ENCODE measurements around the gene APBB1IP.
"Not testable (repeated sequence)": the region's sequence is repeated elsewhere in the genome, so short reads cannot be mapped to it uniquely, and the experiment has no call there.

APBB1IP gene

DNA sequence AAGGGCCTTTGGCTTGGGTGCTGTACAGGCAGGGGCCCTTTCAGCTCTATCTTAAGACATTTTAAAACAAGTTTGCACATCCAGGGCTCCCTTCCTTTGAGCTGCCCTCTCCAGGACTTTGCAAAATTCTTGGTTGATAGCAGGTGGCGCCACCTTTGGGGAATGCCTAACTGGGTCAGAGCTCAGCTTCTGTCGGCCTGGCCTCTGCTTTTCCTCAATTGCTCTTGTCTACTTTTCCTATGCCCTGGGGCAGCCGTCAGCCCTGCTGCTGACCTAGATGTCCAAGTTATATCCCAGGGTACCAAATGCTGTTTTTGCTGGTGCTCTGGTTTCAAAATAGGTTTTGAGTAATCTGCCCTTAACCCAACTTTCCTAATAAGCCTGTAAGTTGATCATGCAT lies 65.8 kb downstream of the APBB1IP start:
- Histone ChIP-seq H3K79me1 (ENCODE audit: low read depth, low read length) (no peaks in the 10 kb centered on the region), H3K4me2 (ENCODE audit: insufficient read depth, low read length, poor library complexity, severe bottlenecking) (no peak overlapping the region), H3K9ac (ENCODE audit: low read depth, low read length, poor library complexity) (no peak overlapping the region), H2BK5ac (ENCODE audit: low read length) (no peak overlapping the region), H3K14ac (ENCODE audit: low read length) (no peak overlapping the region), H3K4ac (ENCODE audit: low read length) (no peak overlapping the region), H2BK120ac (ENCODE audit: low read depth, low read length) (no peak overlapping the region), H2AFZ (ENCODE audit: low read length) (no peak overlapping the region), H4K8ac (ENCODE audit: low read depth, low read length) (no peak overlapping the region), H3K18ac (ENCODE audit: low read length) (no peak overlapping the region), H3K23ac (ENCODE audit: low read depth, low read length, poor library complexity) (no peak overlapping the region), H3K27me3 (ENCODE audit: control insufficient read depth in 3 of 3, insufficient read depth in 3 of 3, low read depth in 1 of 3, low read length in 3 of 3) (no peaks in the 10 kb centered on the region), H3K4me1 (ENCODE audit: control insufficient read depth in 2 of 2, insufficient read depth in 1 of 2, low read depth in 1 of 2, low read length in 2 of 2) (no peaks in the 10 kb centered on the region), H2BK12ac (ENCODE audit: low read length) (no peak overlapping the region), H3K36me3 (replicated peaks in 1 of 2; ENCODE audit: control insufficient read depth in 2 of 2, insufficient read depth in 2 of 2, low read length in 2 of 2) (no peaks in the 10 kb centered on the region), H4K91ac (ENCODE audit: low read depth, low read length, poor library complexity) (no peak overlapping the region), H2AK5ac (ENCODE audit: low read depth, low read length) (no peak overlapping the region), H3K27ac (replicated peaks; ENCODE audit: low read length) (no peak overlapping the region), H2BK15ac (ENCODE audit: low read length) (no peak overlapping the region), H3K9me3 (replicated peaks in 1 of 2; ENCODE audit: control insufficient read depth in 2 of 2, insufficient read depth in 1 of 2, low read depth in 1 of 2, low read length in 2 of 2) (no peaks in the 10 kb centered on the region), H3K4me3 (ENCODE audit: low read length in 2 of 2) (no peak overlapping the region)
- no peak for DNase-seq (ENCODE audit: low spot score)
- no CpG with 5 or more reads among the region's 3 CpGs for WGBS, 2 donors (ENCODE audit: extremely low coverage in 2 of 2, insufficient read length in 2 of 2, insufficient replicate concordance in 1 of 2)

DNA sequence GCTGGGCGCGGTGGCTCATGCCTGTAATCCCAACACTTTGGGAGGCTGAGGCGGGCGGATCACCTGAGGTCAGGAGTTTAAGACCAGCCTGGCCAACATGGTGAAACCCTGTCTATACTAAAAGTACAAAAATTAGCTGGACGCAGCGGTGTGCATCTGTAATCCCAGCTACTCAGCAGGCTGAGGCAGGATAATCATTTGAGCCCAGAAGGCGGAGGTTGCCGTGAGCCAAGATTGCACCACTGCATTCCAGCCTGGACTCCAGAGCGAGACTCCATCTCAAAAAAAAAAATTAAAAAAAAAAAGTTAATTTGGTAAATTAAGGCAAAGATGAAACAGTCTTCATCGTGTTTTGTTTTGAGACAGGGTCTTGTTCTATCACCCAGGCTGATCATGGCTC lies 66.3 kb downstream of the APBB1IP start:
- no CpG with 5 or more reads among the region's 10 CpGs for WGBS, 2 donors (ENCODE audit: extremely low coverage in 2 of 2, insufficient read length in 2 of 2, insufficient replicate concordance in 1 of 2)

DNA sequence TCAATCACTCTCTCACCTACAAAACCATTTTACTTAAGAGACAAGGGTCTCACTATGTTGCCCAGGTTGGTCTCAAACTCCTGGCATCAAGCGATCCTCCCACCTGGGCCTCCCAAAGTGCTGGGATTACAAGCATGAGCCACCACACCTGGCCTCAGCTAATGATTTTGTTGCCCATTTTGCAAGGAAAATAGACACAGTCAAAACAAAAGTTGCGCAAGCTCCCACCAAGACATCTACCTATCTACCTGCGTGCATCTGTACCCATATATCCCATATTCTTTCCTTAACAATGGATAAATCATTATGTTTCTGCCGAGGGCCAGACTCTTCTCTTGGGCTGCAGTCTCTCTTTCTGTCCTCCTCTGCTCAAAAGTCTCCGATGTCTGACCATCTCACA lies 67.3 kb downstream of the APBB1IP start:
- H3K9me3 ChIP-seq (replicated peaks in 1 of 2; ENCODE audit: control insufficient read depth in 2 of 2, insufficient read depth in 1 of 2, low read depth in 1 of 2, low read length in 2 of 2) = no peaks in the 10 kb centered on the region
- no peaks in the 10 kb centered on the region for H3K27me3 ChIP-seq (ENCODE audit: control insufficient read depth in 3 of 3, insufficient read depth in 3 of 3, low read depth in 1 of 3, low read length in 3 of 3)
- H3K79me1 ChIP-seq (ENCODE audit: low read depth, low read length) = no peaks in the 10 kb centered on the region
- H3K4me1 ChIP-seq (ENCODE audit: control insufficient read depth in 2 of 2, insufficient read depth in 1 of 2, low read depth in 1 of 2, low read length in 2 of 2) = no peaks in the 10 kb centered on the region
- no peaks in the 10 kb centered on the region for H3K36me3 ChIP-seq (replicated peaks in 1 of 2; ENCODE audit: control insufficient read depth in 2 of 2, insufficient read depth in 2 of 2, low read length in 2 of 2)
- H3K4me2 ChIP-seq (ENCODE audit: insufficient read depth, low read length, poor library complexity, severe bottlenecking) = no peak overlapping the region
- DNase-seq (ENCODE audit: low spot score) = no peak
- H3K27ac ChIP-seq (replicated peaks; ENCODE audit: low read length) = no peak overlapping the region
- no peak overlapping the region for H2BK120ac ChIP-seq (ENCODE audit: low read depth, low read length)
- no CpG with 5 or more reads among the region's 5 CpGs for WGBS, 2 donors (ENCODE audit: extremely low coverage in 2 of 2, insufficient read length in 2 of 2, insufficient replicate concordance in 1 of 2)
- H2BK12ac ChIP-seq (ENCODE audit: low read length) = no peak overlapping the region
- no peak overlapping the region for H3K4me3 ChIP-seq (ENCODE audit: low read length in 2 of 2)
- H2AFZ ChIP-seq (ENCODE audit: low read length) = no peak overlapping the region
- no peak overlapping the region for H2AK5ac ChIP-seq (ENCODE audit: low read depth, low read length)
- no peak overlapping the region for H2BK5ac ChIP-seq (ENCODE audit: low read length)
- no peak overlapping the region for H2BK15ac ChIP-seq (ENCODE audit: low read length)
- no peak overlapping the region for H4K91ac ChIP-seq (ENCODE audit: low read depth, low read length, poor library complexity)
- H3K23ac ChIP-seq (ENCODE audit: low read depth, low read length, poor library complexity) = no peak overlapping the region
- no peak overlapping the region for H3K9ac ChIP-seq (ENCODE audit: low read depth, low read length, poor library complexity)
- no peak overlapping the region for H3K4ac ChIP-seq (ENCODE audit: low read length)
- H3K14ac ChIP-seq (ENCODE audit: low read length) = no peak overlapping the region
- no peak overlapping the region for H4K8ac ChIP-seq (ENCODE audit: low read depth, low read length)
- H3K18ac ChIP-seq (ENCODE audit: low read length) = no peak overlapping the region

More for the DNA sequence above, 66.3 kb downstream of the APBB1IP start:
- not testable (repeated sequence) for H3K18ac ChIP-seq (ENCODE audit: low read length); H2AFZ ChIP-seq (ENCODE audit: low read length); H3K4me3 ChIP-seq (ENCODE audit: low read length in 2 of 2); H3K9me3 ChIP-seq (replicated peaks in 1 of 2; ENCODE audit: control insufficient read depth in 2 of 2, insufficient read depth in 1 of 2, low read depth in 1 of 2, low read length in 2 of 2); H3K27me3 ChIP-seq (ENCODE audit: control insufficient read depth in 3 of 3, insufficient read depth in 3 of 3, low read depth in 1 of 3, low read length in 3 of 3); H2AK5ac ChIP-seq (ENCODE audit: low read depth, low read length); H3K27ac ChIP-seq (replicated peaks; ENCODE audit: low read length); H4K8ac ChIP-seq (ENCODE audit: low read depth, low read length); H3K4ac ChIP-seq (ENCODE audit: low read length); H3K14ac ChIP-seq (ENCODE audit: low read length); H3K23ac ChIP-seq (ENCODE audit: low read depth, low read length, poor library complexity); H2BK12ac ChIP-seq (ENCODE audit: low read length); H3K36me3 ChIP-seq (replicated peaks in 1 of 2; ENCODE audit: control insufficient read depth in 2 of 2, insufficient read depth in 2 of 2, low read length in 2 of 2); H3K79me1 ChIP-seq (ENCODE audit: low read depth, low read length); H2BK120ac ChIP-seq (ENCODE audit: low read depth, low read length); H3K4me1 ChIP-seq (ENCODE audit: control insufficient read depth in 2 of 2, insufficient read depth in 1 of 2, low read depth in 1 of 2, low read length in 2 of 2); H3K4me2 ChIP-seq (ENCODE audit: insufficient read depth, low read length, poor library complexity, severe bottlenecking); H4K91ac ChIP-seq (ENCODE audit: low read depth, low read length, poor library complexity); H2BK15ac ChIP-seq (ENCODE audit: low read length); DNase-seq (ENCODE audit: low spot score); H3K9ac ChIP-seq (ENCODE audit: low read depth, low read length, poor library complexity); H2BK5ac ChIP-seq (ENCODE audit: low read length)

DNA sequence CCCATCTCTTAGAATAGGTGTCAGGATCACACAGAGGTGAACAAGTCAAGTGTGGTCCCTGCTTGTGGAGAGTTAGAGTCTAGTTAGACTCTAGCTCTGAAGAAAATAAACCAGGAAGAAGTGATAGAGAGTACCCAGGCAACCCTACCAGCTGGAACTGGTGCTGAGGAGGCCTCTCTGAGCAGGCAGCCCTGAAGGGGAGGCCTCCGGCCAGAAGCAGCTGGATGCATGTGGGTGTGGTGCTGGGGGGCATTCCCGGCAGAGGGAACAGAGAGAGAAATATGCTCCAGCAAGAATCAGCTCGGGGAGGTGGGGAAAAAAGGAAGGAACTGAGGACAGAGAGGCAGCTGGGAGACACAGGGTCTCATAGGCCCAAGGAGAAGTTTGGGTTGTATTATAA lies 68.6 kb downstream of the APBB1IP start:
- no peak overlapping the region for H3K14ac ChIP-seq (ENCODE audit: low read length)

More for the DNA sequence above, 68.6 kb downstream of the APBB1IP start:
- Histone ChIP-seq H3K4ac (ENCODE audit: low read length) (no peak overlapping the region), H3K4me3 (ENCODE audit: low read length in 2 of 2) (no peak overlapping the region), H3K18ac (ENCODE audit: low read length) (no peak overlapping the region), H3K23ac (ENCODE audit: low read depth, low read length, poor library complexity) (no peak overlapping the region), H3K9me3 (replicated peaks in 1 of 2; ENCODE audit: control insufficient read depth in 2 of 2, insufficient read depth in 1 of 2, low read depth in 1 of 2, low read length in 2 of 2) (no peaks in the 10 kb centered on the region), H2BK12ac (ENCODE audit: low read length) (no peak overlapping the region), H2AFZ (ENCODE audit: low read length) (no peak overlapping the region), H2BK15ac (ENCODE audit: low read length) (no peak overlapping the region), H3K27ac (replicated peaks; ENCODE audit: low read length) (no peak overlapping the region), H3K4me2 (ENCODE audit: insufficient read depth, low read length, poor library complexity, severe bottlenecking) (no peak overlapping the region), H3K9ac (ENCODE audit: low read depth, low read length, poor library complexity) (no peak overlapping the region), H4K91ac (ENCODE audit: low read depth, low read length, poor library complexity) (no peak overlapping the region), H3K79me1 (ENCODE audit: low read depth, low read length) (no peaks in the 10 kb centered on the region), H3K4me1 (ENCODE audit: control insufficient read depth in 2 of 2, insufficient read depth in 1 of 2, low read depth in 1 of 2, low read length in 2 of 2) (no peaks in the 10 kb centered on the region), H3K27me3 (ENCODE audit: control insufficient read depth in 3 of 3, insufficient read depth in 3 of 3, low read depth in 1 of 3, low read length in 3 of 3) (no peaks in the 10 kb centered on the region), H2BK120ac (ENCODE audit: low read depth, low read length) (no peak overlapping the region), H2AK5ac (ENCODE audit: low read depth, low read length) (peak overlapping the region; percentile 88), H3K36me3 (replicated peaks in 1 of 2; ENCODE audit: control insufficient read depth in 2 of 2, insufficient read depth in 2 of 2, low read length in 2 of 2) (no peaks in the 10 kb centered on the region), H2BK5ac (ENCODE audit: low read length) (peak overlapping the region; percentile 53), H4K8ac (ENCODE audit: low read depth, low read length) (no peak overlapping the region)
- no CpG with 5 or more reads among the region's 3 CpGs for WGBS, 2 donors (ENCODE audit: extremely low coverage in 2 of 2, insufficient read length in 2 of 2, insufficient replicate concordance in 1 of 2)
- no peak for DNase-seq (ENCODE audit: low spot score)
